Islet precursor cell (in vitro differentiated cells): ENCODE data around the gene FTCD.
"Not testable (repeated sequence)": the region's sequence is repeated elsewhere in the genome, so short reads cannot be mapped to it uniquely, and the experiment has no call there.

Experiments
- DNase-seq: peaks from one replicate; pipeline ENCODE4 v3.0.0-alpha.2; 2018

Gene FTCD

GRCh38 chr21:46188226-46189212 lies 33.1 kb upstream of the FTCD start:
- peak; percentile 92 for DNase-seq

DNA sequence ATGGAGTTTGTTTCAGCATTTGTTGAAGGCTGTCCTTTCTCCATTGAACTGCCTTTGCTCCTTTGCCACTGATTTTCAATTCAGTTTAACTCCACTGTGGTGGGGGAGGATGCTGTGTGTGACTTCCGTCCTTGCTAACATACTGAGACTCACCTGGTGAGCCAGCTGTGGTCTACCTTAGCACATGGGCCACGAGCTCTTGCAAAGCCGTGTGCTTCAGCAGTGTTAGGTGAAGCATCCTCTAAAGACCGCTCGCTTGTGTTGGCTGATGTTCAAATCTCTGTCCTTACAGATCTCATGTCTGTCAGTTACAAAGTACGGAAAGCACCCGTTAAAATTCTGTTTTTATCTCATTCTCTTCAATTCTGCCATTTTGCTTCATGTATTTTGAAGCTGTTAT lies 32.4 kb upstream of the FTCD start:
- no peak for DNase-seq

GRCh38 chr21:46187261-46187660 lies 31.9 kb upstream of the FTCD start:
- DNase-seq = no peak

GRCh38 chr21:46185716-46186115 lies 30.3 kb upstream of the FTCD start:
- DNase-seq = no peak

GRCh38 chr21:46184625-46185555 lies 29.5 kb upstream of the FTCD start:
- DNase-seq = peak; percentile 93

DNA sequence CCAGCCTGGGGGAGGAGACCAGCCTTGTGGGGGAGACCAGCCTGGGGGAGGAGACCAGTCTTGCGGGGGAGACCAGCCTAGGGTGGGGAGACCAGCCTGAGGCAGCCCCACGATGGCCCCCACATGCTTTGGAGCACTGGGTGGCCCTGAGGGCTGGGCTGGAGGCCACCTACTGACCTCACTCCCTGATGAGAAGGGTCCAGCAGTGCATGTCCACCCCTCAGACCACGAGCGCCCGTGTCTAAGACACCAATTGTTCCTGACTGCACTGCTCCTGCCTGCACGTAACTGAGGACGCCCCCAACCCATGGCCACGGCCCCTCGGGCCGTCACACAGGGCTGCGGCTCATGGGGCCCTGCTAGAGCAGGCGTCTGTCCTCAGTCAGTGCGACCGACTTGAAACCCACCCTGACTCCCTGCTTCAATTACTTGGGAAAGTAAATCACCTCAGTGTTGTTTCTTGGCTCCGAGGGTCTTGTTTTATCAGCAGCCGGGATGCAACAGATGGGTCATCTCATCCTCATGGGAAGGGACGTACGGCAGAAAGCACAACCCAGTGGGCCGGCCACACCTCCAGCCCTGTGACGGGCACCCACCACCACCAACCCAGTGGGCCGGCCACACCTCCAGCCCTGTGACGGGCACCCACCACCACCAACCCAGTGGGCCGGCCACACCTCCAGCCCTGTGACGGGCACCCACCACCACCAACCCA lies 28.7 kb upstream of the FTCD start, which contains the start of gene SPATC1L:
Gene SPATC1L (minus strand): TSS at position 550 of the 715 bp plus-strand sequence. CDS start 1,643 bp downstream, outside the sequence.
- peak; percentile 66 for DNase-seq

DNA sequence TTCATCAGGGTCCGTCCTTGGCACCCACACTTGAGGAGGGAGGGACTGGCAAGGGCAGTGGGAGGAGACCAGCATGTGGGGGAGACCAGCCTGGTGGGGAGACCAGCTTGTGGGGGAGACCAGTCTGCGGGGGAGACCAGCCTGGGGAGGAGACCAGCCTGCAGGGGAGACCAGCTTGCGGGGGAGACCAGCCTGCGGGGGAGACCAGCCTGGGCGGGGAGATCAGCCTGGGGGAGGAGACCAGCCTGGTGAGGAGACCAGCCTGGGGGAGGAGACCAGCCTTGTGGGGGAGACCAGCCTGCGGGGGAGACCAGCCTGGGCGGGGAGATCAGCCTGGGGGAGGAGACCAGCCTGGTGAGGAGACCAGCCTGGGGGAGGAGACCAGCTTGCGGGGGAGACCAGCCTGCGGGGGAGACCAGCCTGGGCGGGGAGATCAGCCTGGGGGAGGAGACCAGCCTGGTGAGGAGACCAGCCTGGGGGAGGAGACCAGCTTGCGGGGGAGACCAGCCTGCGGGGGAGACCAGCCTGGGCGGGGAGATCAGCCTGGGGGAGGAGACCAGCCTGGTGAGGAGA lies 28.0 kb upstream of the FTCD start:
- not testable (repeated sequence) for DNase-seq

DNA sequence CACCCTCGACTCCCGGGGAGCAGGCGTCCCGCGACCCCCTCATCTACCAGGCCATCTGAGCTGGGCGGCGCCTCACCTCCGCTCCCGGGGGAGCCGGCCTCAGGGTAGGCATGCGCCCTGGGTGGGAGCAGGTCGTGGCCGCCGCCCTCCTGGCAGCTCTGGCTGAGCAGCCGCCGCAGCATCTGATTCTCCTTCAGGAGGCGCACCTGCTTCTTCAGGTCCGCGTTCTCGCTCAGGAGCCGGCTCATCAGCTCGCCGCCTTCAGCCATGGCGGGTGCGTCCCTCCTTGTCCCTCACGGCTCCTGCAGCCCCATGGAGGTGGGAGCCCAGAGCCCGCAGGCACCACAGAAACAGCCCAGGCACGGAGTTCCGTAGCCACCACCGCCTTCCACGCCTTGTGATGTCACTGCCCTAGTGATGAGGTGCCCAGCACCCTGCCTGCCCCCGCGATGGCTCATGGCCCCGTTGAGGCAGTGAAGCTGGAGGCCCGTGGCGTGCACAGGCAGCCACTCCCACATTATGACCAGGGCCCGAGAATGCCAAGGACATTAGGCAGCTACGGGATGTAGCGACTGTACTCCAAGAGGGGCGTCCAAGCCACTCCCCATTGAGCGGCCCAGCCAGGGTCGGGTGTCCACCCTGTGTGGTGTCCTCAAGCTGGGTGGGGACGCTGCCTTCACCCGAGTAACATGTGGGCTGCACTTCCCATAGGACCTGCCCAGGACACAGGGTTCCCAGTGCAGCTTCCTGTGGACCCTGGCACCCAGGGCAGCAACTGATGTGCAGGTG lies 27.4 kb upstream of the FTCD start:
- peak; percentile 53 for DNase-seq

GRCh38 chr21:46181953-46182547 lies 26.7 kb upstream of the FTCD start:
- peak; percentile 52 for DNase-seq

DNA sequence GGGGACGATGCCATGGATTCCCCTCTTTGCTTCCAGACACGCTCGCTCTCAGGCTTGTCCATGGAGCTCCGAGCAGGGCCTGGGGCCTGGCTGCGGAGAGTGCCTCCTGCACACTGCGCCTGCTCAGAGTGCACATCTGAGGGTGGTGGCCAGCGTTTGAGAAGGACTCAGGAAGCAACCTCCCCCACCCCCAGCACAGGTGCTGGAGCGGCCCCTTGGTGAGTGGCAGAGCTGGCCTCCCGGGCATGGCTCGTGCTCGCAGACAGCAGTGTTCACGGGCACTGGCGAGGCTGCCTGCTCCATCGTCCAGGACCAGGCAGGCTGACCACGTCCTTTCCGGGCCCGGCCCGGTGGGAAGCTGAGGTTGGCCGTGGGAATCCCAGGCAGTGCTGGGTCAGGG lies 26.1 kb upstream of the FTCD start:
- DNase-seq = peak; percentile 54

DNA sequence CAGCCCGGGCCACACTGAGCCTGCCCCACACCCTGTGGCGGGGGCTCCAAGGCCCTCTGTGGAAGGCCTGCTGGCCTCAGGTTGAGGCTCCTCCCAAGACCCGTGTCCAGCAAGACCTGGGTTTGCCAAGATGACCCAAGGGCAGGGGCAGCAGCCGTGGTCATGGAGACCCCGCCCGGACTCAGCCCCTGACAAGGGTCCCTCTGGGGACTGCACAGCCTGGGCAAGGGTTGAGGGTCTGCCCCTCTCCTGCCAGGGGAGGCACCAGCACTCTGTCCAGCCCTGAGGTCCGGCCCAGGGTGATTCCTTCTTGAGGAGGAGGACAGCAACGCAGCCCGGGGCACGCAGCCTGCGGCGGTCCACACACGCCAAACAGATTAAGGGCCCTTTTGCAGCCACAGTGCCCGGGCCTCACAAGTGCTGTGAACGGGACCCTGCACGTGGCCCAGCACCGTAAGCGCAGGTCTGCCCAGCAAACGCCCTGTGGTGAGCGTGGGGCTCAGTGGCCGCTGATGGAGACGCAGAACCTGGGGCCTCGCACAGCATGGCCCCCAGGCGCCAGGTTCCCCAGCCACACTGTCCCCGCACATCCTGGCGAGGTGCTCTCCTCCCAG lies 25.5 kb upstream of the FTCD start:
- peak; percentile 52 for DNase-seq

DNA sequence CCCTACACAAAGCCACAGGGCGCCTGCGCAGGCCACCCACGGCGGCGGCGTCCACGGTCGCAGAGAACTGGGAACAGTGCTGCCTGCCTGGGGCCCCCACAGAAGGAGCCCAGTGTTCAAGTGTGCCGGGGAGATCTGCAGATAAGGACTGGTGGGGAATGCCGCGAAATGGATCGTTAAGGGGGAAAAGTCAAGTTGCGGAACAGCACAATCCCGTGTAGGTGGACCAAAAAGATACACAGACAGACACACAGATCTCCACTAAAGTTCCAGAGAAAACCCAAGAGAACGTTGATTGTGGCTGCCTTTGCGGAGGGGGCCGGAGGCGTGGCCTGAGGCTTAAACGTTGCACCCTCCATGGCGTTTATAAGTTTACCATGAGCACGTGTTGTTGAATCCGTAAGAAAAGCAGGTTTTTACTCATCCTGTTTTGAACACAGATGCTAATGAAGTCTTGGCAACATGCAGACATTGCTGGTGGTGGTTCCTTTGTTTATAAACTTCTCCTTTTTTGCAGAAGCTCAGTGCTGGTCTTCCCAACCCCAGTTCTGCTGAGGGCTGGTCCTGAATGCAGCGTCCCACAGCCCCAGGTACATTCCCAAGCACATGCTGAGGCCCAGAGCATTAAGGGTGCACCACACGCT lies 24.8 kb upstream of the FTCD start:
- DNase-seq = peak; percentile 46

DNA sequence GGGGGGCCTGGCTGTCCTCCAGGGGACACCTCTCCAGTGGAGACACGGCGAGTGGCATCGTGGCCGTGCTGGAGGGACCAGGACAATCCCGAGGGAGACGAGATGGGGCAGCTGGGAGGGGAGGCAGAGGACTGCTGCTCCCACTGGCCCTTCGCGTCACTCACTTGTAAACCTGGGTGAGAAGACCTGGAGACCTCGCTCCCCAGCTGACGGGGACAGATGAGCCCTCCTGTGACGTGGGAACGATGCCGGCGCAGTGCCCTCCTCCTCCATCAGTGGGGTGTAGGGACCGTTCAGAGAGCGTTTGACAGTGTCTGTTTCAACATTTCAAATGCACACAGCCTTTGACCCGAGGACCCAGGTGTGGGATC lies 24.3 kb upstream of the FTCD start:
- peak; percentile 49 for DNase-seq

- no peak for DNase-seq
Observed at GRCh38 chr21:46178961-46179360, 23.6 kb upstream of the FTCD start.

GRCh38 chr21:46176443-46177129 lies 21.2 kb upstream of the FTCD start:
- DNase-seq = not testable (repeated sequence)

DNA sequence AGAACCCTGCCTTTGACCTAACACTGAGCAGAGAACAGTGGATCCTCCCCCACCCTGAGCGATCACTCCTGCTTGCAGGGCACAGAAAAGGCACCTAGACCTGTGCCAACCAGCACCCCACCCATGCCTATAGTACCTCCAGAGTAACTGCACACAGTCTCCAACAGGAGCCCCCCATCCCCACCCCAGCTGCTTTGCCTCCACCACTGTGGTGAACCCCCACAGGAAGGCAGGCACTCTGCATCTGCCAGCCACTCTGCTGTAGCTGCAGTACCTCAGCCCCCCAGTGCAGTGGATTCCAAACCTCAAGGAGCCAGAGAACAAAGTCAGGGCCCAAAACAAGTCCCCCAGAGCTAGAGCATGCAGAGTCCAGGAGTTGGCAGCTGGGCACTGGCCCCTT lies 18.2 kb upstream of the FTCD start:
- no peak for DNase-seq

DNA sequence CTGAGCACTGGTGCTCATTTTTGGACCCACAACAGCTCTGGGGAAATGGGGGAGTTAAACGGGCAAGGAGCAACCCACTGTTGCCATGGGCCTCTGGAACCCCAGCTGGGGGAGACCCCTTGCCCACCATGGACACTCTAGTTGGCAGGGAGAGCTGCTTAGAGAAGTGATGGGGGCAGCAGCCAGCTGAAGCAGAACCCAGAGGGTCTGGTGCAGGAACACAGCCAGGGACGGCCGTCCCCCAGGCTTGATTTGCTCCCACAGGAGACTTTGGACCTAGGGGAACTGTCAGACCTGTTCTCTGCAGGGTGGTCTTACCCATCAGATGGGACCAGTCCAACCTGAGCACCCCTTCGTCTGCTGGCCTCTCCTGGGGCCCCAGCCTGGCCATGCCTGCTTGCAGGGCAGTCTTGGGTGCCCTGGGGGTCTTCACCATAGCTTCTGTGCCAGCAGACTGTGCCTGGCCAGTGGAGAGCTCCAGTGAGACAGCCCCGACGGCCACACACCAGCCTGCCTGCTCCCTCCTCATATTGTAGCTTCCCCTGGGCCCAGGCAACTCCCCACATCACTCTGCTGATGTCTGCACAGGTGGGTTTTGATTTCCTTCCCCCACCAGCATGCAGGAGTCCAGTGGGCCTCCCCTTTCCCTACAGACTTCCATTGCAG lies 17.6 kb upstream of the FTCD start:
- DNase-seq = no peak

GRCh38 chr21:46171996-46172862 lies 16.9 kb upstream of the FTCD start:
- peak; percentile 43 for DNase-seq
